Measurements from ENCODE around the gene CTXN3. TPM values are rescaled to one million over a fixed set of nuclear protein-coding genes. Genes with fewer than 3 reads are reported as not detected.

CTXN3 gene
- total RNA-seq = not detected in 2 replicates

DNA sequence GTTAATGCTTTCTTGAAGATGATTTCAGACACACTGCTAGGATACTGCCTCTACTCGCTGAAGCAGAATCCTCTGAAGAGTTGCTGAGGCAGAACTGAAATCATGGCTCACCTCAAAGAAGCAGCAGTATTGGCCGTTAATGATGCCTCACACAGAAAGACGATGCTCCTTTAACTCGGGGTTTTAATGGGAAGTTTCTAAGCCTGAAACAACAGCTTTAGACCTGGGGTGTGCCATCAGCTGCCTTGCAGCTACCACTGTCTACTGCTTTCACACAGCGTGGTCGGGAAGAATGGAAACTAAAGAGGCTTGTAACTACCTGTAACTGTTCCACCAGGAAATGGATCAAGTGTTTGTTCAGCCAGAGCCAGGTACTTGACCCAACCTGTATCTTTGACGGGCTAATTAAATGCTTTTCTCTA lies at the start of gene CTXN3:
Gene CTXN3 (plus strand): TSS at position 65 of the 422 bp plus-strand sequence. CDS start 8,440 bp downstream, outside the sequence.

DNA sequence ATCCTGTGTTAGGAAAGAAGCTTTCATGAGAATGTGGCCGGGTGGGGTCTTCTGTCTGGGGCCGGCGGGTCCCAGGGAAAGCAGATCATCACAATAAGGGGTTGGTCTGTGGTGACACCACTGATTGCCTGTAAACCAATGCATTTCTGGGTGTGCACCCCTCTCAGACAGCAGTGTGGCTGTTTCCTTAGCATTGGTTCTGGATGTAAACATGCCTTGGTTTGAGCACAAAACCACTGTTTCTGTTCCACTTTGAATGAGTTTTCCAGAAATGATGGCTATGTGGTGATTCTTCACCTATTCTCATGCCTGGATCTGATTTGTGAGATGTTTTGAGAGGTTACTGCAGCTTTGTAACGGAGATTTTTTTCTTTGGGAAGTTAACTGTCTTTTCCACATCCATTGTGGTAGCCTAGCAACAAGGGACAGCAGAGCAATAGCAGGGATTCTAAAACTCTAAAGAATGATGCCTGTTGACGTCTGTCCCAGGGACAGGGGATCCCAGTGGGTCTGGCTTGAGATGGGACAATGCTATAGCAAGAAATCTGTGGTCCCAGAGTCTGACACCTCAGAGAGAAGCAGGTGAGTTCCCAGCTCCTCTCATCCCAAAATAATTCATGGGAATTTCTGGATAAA lies 54.2 kb downstream of the CTXN3 start, which contains the start of gene CCDC192:
Gene CCDC192 (plus strand): TSS at position 466 of the 636 bp plus-strand sequence. CDS start 55 bp downstream, at position 521.

Other genes starting within 250 kb of the CTXN3 start
- gene PRRC1, start 131.4 kb upstream of the CTXN3 start, total RNA-seq = 48.3 and 55.5 TPM in 2 replicates
- not detected in 2 replicates for gene CCDC192, start 54.3 kb downstream of the CTXN3 start, total RNA-seq

All from mammary microvascular endothelial cell (primary cell).